ENCODE data around the gene FREM1. TPM values are rescaled to one million over a fixed set of nuclear protein-coding genes. Genes with fewer than 3 reads are reported as not detected.

Gene FREM1
- total RNA-seq, 4 donors from 2014 or later: 3.3 to 7.1 (median 5.2) TPM

DNA sequence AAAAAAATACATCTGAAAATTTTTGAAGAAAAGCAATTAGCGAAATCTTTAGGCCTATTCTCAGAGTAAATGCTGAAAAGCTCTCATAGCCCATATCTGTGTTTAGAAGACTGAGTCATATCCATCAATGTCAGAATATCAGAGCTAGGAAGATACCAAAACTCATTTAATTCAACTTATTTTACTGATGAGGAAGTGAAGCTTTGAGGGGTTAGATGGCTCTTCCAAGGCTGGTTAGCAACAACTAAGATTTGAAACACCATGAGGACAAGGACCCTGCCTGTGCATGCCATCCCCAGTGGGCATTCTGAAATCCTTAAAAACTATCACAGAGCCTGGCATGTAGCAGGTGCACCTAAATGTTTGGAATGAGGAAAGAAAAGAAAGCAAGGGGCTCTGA is 2.5 kb downstream of the FREM1 start:
- no peaks in the 10 kb centered on the region for H3K9me3 ChIP-seq
- peak overlapping the region in 1 of 4 donors; percentile 31 for H3K27ac ChIP-seq
- DNase-seq (ENCODE audit: low spot score in 2 of 2): no peak
- peaks cover 0 to 34% (median 5%) of the 10 kb centered on the region in 4 donors for H3K4me1 ChIP-seq
- no peaks in the 10 kb centered on the region for H3K36me3 ChIP-seq
- WGBS, 2 donors: 93 to 96% methylated on average over 1 of the region's 1 CpG
- H3K4me3 ChIP-seq: no peak overlapping the region
- TF ChIP-seq, protein P1, sequence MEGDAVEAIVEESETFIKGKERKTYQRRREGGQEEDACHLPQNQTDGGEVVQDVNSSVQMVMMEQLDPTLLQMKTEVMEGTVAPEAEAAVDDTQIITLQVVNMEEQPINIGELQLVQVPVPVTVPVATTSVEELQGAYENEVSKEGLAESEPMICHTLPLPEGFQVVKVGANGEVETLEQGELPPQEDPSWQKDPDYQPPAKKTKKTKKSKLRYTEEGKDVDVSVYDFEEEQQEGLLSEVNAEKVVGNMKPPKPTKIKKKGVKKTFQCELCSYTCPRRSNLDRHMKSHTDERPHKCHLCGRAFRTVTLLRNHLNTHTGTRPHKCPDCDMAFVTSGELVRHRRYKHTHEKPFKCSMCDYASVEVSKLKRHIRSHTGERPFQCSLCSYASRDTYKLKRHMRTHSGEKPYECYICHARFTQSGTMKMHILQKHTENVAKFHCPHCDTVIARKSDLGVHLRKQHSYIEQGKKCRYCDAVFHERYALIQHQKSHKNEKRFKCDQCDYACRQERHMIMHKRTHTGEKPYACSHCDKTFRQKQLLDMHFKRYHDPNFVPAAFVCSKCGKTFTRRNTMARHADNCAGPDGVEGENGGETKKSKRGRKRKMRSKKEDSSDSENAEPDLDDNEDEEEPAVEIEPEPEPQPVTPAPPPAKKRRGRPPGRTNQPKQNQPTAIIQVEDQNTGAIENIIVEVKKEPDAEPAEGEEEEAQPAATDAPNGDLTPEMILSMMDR (IDR thresholded peaks at IDR 0.05): no peak
- TF ChIP-seq EP300 (IDR thresholded peaks at IDR 0.05) (no peak), POLR2A (IDR thresholded peaks at IDR 0.05) (no peak)
- no peaks in the 10 kb centered on the region for H3K27me3 ChIP-seq

DNA sequence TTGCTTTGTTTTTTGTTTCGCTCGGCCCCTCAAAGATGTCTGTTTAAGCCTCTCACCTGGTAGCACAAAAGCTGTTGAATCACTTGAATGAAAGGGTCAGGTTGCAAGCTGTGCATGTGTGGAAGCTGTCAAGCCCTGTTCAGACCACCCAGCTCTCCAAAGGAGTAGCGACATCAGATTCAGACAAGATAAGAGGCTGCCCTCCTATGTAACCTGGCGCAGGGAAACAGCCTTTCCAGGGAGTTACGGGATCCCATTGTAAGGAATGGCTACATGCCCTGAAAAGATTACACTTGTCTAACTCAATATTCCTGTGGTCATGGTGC is 2.9 kb downstream of the FREM1 start:
- peaks cover 0 to 34% (median 5%) of the 10 kb centered on the region in 4 donors for H3K4me1 ChIP-seq
- no peaks in the 10 kb centered on the region for H3K9me3 ChIP-seq
- TF ChIP-seq POLR2A (IDR thresholded peaks at IDR 0.05) (no peak), EP300 (IDR thresholded peaks at IDR 0.05) (no peak)
- TF ChIP-seq, protein P1 (IDR thresholded peaks at IDR 0.05): no peak
- no peak for DNase-seq (ENCODE audit: low spot score in 2 of 2)
- H3K27ac ChIP-seq: peak overlapping the region in 1 of 4 donors; percentile 20
- H3K27me3 ChIP-seq: no peaks in the 10 kb centered on the region
- no peaks in the 10 kb centered on the region for H3K36me3 ChIP-seq
- 82 to 83% methylated on average over 5 of the region's 5 CpGs for WGBS, 2 donors
- no peak overlapping the region for H3K4me3 ChIP-seq

DNA sequence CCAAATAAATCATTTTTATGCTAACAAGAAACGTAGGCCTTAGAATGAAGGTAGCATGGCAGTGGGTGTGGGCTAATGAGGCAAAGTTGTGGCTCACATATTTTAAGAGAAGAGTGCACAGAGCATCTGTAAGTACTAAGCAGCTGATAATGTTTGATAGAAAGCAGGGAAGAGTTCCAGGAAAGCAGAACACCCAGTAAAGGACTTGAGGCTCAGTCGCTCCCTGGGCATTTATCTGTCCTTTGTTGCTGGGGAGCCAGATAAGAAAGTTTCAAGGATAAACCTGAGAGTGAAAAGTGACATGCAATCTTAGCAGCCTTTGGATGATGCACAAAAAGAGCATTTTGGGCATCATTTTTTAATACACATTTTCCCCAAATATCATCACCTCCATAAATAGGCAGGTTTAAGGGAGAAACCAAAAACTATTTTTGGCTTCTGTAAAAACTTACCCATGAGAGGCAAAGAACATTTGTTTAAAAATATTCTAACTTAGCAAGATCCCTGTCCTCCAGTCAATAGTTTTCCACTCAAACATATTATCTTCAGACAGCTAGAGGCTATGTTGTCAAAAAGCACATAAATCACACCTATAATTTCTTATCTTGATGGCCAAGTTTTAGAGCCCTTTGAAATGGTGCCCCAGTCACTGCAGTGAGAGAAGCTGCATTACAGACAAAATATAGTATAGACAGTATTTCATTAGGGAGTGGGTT is 3.4 kb downstream of the FREM1 start:
- peak overlapping the region in 2 of 4 donors; percentile 20 to 41 for H3K27ac ChIP-seq
- no peaks in the 10 kb centered on the region for H3K27me3 ChIP-seq
- no peaks in the 10 kb centered on the region for H3K36me3 ChIP-seq
- TF ChIP-seq POLR2A (IDR thresholded peaks at IDR 0.05): no peak
- TF ChIP-seq EP300 (IDR thresholded peaks at IDR 0.05): no peak
- TF ChIP-seq, protein P1 (IDR thresholded peaks at IDR 0.05): no peak
- H3K4me1 ChIP-seq: peaks cover 0 to 34% (median 5%) of the 10 kb centered on the region in 4 donors
- DNase-seq (ENCODE audit: low spot score in 2 of 2): no peak
- 51 to 67% methylated on average over 2 of the region's 2 CpGs for WGBS, 2 donors
- no peaks in the 10 kb centered on the region for H3K9me3 ChIP-seq
- no peak overlapping the region for H3K4me3 ChIP-seq

DNA sequence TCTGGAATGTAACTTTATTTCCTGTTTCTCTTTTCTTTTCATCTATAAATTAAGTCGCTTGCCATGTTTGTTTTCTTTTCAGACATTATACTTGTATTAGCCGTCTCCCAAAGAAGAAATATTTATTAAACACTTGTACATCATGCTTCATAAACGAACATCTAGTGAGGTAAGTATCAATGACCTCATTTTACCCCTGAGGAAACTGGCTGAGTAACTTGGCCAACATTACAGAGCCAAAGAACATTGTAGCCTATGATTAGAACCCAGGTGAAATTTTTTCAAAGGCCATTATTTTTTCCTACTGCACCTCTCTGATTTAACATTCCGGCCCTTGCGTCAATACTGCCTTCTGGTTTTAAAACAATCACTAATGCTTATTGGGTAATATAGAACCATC is 4.2 kb downstream of the FREM1 start:
- WGBS, 2 donors: 56 to 57% methylated on average over 5 of the region's 5 CpGs
- Histone ChIP-seq H3K27ac (peak overlapping the region in 2 of 4 donors; percentile 41 to 57), H3K4me3 (no peak overlapping the region), H3K9me3 (no peaks in the 10 kb centered on the region), H3K4me1 (peaks cover 0 to 34% (median 5%) of the 10 kb centered on the region in 4 donors), H3K27me3 (no peaks in the 10 kb centered on the region), H3K36me3 (no peaks in the 10 kb centered on the region)
- TF ChIP-seq, protein P1 (IDR thresholded peaks at IDR 0.05): no peak
- TF ChIP-seq EP300 (IDR thresholded peaks at IDR 0.05) (no peak), POLR2A (IDR thresholded peaks at IDR 0.05) (no peak)
- no peak for DNase-seq (ENCODE audit: low spot score in 2 of 2)

DNA sequence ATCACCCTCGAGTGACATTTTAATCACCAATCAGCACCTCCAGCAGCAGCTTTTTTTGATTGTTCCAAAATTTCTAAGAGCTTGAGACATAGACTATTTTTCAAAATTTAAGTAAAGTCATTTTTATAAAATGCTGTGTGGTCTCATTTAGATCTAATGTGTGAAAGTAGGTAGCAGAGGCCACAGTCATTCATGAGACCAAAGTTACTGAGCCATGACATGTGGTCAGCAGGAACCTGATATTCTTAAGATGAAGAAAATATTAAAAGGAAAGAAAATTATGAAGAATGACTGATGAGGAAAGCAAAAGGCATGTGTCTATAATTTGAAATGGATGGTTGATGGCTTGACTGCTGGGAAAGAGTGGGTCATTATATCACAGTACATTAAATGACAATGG is 7.2 kb downstream of the FREM1 start:
- Histone ChIP-seq H3K27me3 (no peaks in the 10 kb centered on the region), H3K27ac (no peak overlapping the region), H3K4me3 (no peak overlapping the region), H3K4me1 (peaks cover 0 to 11% (median 0%) of the 10 kb centered on the region in 4 donors), H3K9me3 (no peaks in the 10 kb centered on the region), H3K36me3 (no peaks in the 10 kb centered on the region)
- WGBS, 2 donors: 55 to 59% methylated on average over 1 of the region's 1 CpG
- DNase-seq (ENCODE audit: low spot score in 2 of 2): no peak
- TF ChIP-seq, protein P1 (IDR thresholded peaks at IDR 0.05): no peak
- no peak for TF ChIP-seq EP300 (IDR thresholded peaks at IDR 0.05)
- TF ChIP-seq POLR2A (IDR thresholded peaks at IDR 0.05): no peak

All from tibial nerve (tissue), 4 donors.